Keratinocyte (primary cell): ENCODE measurements around the gene HMCN1. TPM values are rescaled to one million over a fixed set of nuclear protein-coding genes. Genes with fewer than 3 reads are reported as not detected.

ENCODE experiments used
- DNase-seq: peaks from one replicate; pipeline ENCODE4 v3.0.0-alpha.2; 2011; ENCODE audit warnings: low read depth, missing footprints, low spot score
- FAIRE-seq: peaks from 2 replicates; lab custom pipeline; 2011; peaks lifted over from hg19 to GRCh38; lab: Jason Lieb, UNC
- H2AFZ ChIP-seq: 2 replicates; pipeline ENCODE4 v1.6.0; 2012; ENCODE audit warnings: low read length, control low read depth, inconsistent platforms; ENCODE audit not compliant: control insufficient read depth
- H3K27ac ChIP-seq: 2 replicates; pipeline ENCODE4 v1.5.1; 2011; ENCODE audit warnings: low read length; ENCODE audit not compliant: control insufficient read depth, insufficient read depth
- H3K27me3 ChIP-seq: 3 replicates; pipeline ENCODE4 v1.6.0; 2011; ENCODE audit warnings: low read length; ENCODE audit not compliant: control insufficient read depth, insufficient read depth; ENCODE audit errors: extremely low read depth
- H3K36me3 ChIP-seq, 2 experiments: 2 replicates in 1 of 2; 3 replicates in 1 of 2; pipeline ENCODE4 v1.5.1; 2011; ENCODE audit warnings: low read length in 2 of 2, mild to moderate bottlenecking in 1 of 2; ENCODE audit not compliant: control insufficient read depth in 2 of 2, insufficient read depth in 2 of 2; ENCODE audit errors: extremely low read depth in 1 of 2
- H3K4me1 ChIP-seq: 3 replicates; pipeline ENCODE4 v1.5.1; 2011; ENCODE audit warnings: low read length; ENCODE audit not compliant: control insufficient read depth, insufficient read depth; ENCODE audit errors: extremely low read depth
- H3K4me2 ChIP-seq: 3 replicates; pipeline ENCODE4 v1.6.0; 2011; ENCODE audit warnings: low read depth, low read length; ENCODE audit not compliant: control insufficient read depth, insufficient read depth; ENCODE audit errors: extremely low read depth
- H3K4me3 ChIP-seq, 3 experiments: fragments of 200-600 bp in 1 of 3; sonication (generic) in 1 of 3; 2 replicates in 2 of 3; 3 replicates in 1 of 3; pipeline ENCODE4 v1.5.1; 2011 to 2016; ENCODE audit warnings: low read length in 3 of 3, mild to moderate bottlenecking in 3 of 3, control low read depth in 2 of 3, inconsistent platforms in 1 of 3, low read depth in 1 of 3, mixed read lengths in 1 of 3, mixed run types in 1 of 3, moderate library complexity in 1 of 3; ENCODE audit not compliant: control insufficient read depth in 2 of 3, insufficient read depth in 2 of 3; ENCODE audit errors: extremely low read depth in 1 of 3
- H3K79me2 ChIP-seq: 2 replicates; pipeline ENCODE4 v1.6.0; 2012; ENCODE audit warnings: low read length; ENCODE audit not compliant: control insufficient read depth, insufficient read depth
- H3K9ac ChIP-seq: 3 replicates; pipeline ENCODE4 v1.6.0; 2011; ENCODE audit warnings: low read length; ENCODE audit not compliant: control insufficient read depth, insufficient read depth; ENCODE audit errors: extremely low read depth
- H3K9me1 ChIP-seq: 3 replicates; pipeline ENCODE4 v1.6.0; 2011; ENCODE audit warnings: low read length; ENCODE audit not compliant: control insufficient read depth, insufficient read depth; ENCODE audit errors: extremely low read depth
- H3K9me3 ChIP-seq: 2 replicates; pipeline ENCODE4 v1.5.1; 2012; ENCODE audit warnings: low read depth, low read length; ENCODE audit not compliant: control insufficient read depth
- H4K20me1 ChIP-seq: 3 replicates; pipeline ENCODE4 v1.6.0; 2011; ENCODE audit warnings: low read length; ENCODE audit not compliant: control insufficient read depth, insufficient read depth; ENCODE audit errors: extremely low read depth
- CTCF ChIP-seq, 3 experiments: IDR thresholded peaks in 1 of 3; conservative IDR thresholded peaks in 1 of 3; optimal IDR thresholded peaks in 1 of 3; 2 replicates in 2 of 3; 3 replicates in 1 of 3; pipeline versions ENCODE3 to v1.5.1; 2011; ENCODE audit warnings: low read length in 3 of 3, mild to moderate bottlenecking in 3 of 3, moderate library complexity in 2 of 3, control low read depth in 1 of 3, inconsistent platforms in 1 of 3; ENCODE audit not compliant: insufficient read depth in 2 of 3; ENCODE audit errors: extremely low read depth in 1 of 3
- EZH2 ChIP-seq: IDR thresholded peaks from one replicate; pipeline ENCODE4 v1.6.1; 2012; ENCODE audit warnings: inconsistent platforms, mild to moderate bottlenecking, low read length, moderate library complexity
- dilution Hi-C: fragments of 300-500 bp; cut with MboI; formaldehyde crosslinking; loops from one replicate; pipeline ENCODE4 v1.7.0; 2020; ENCODE audit warnings: low sequenced_read_pairs; ENCODE audit not compliant: extremely low pct_ligation_motif_present
- polyA plus RNA-seq, 5 experiments: library from polyadenylated mRNA; depleted of rRNA in 3 of 5; stranded (reverse) in 3 of 5; stranded (forward) in 1 of 5; unstranded in 1 of 5; fragments of >200 nt; gene quantifications; 1 replicate in 1 of 5; 2 replicates in 3 of 5; 3 replicates in 1 of 5; pipeline versions ENCODE4 v1.2.1 to v1.2.3, GENCODE V29; 2011 to 2012; ENCODE audit warnings: missing spikeins in 2 of 5, low read depth in 1 of 5, low replicate concordance in 1 of 5

Gene HMCN1
- polyA plus RNA-seq, 1 donor (not counting 4 experiments of a cell fraction or from before 2014, with no cell fraction given), result 1.8 TPM

- FAIRE-seq, result no peak
- H3K4me3 ChIP-seq, result no peak overlapping the region
- H3K9ac ChIP-seq, result no peak overlapping the region
- H3K9me3 ChIP-seq, result no peaks in the 10 kb centered on the region
- no peaks in the 10 kb centered on the region for H3K27me3 ChIP-seq
- H2AFZ ChIP-seq, result no peak overlapping the region
- no peaks in the 10 kb centered on the region for H3K79me2 ChIP-seq
- dilution Hi-C loops, result no loop called here
- H3K4me1 ChIP-seq, result no peaks in the 10 kb centered on the region
- no peak overlapping the region for H3K4me2 ChIP-seq
- DNase-seq, result no peak
- no peaks in the 10 kb centered on the region for H3K36me3 ChIP-seq
- TF ChIP-seq CTCF (optimal IDR thresholded peaks at IDR 0.05 in 1 of 3, IDR thresholded peaks at IDR 0.05 in 1 of 3, conservative IDR thresholded peaks at IDR 0.05 in 1 of 3; ENCODE audit: extremely low read depth in 1 of 3, insufficient read depth in 2 of 3, low read length in 3 of 3) (no peak), EZH2 (no peak)
- no peaks in the 10 kb centered on the region for H4K20me1 ChIP-seq
- H3K9me1 ChIP-seq, result no peaks in the 10 kb centered on the region
- no peak overlapping the region for H3K27ac ChIP-seq
These were observed 55.5 kb downstream of the HMCN1 start for GRCh38 chr1:185789501-185790193.

GRCh38 chr1:185790194-185790735 lies 56.1 kb downstream of the HMCN1 start:
- Histone ChIP-seq H3K9ac (no peak overlapping the region), H3K9me3 (no peaks in the 10 kb centered on the region), H3K4me1 (no peaks in the 10 kb centered on the region), H3K27ac (no peak overlapping the region), H3K79me2 (no peaks in the 10 kb centered on the region), H3K27me3 (no peaks in the 10 kb centered on the region), H3K4me2 (no peak overlapping the region), H3K4me3 (no peak overlapping the region), H3K9me1 (no peaks in the 10 kb centered on the region), H4K20me1 (no peaks in the 10 kb centered on the region), H3K36me3 (no peaks in the 10 kb centered on the region), H2AFZ (no peak overlapping the region)
- TF ChIP-seq EZH2, result no peak
- TF ChIP-seq CTCF (optimal IDR thresholded peaks at IDR 0.05 in 1 of 3, IDR thresholded peaks at IDR 0.05 in 1 of 3, conservative IDR thresholded peaks at IDR 0.05 in 1 of 3; ENCODE audit: extremely low read depth in 1 of 3, insufficient read depth in 2 of 3, low read length in 3 of 3), result no peak
- DNase-seq (no peak), FAIRE-seq (no peak)
- dilution Hi-C loops, result no loop called here
